ENCODE data around the gene CORIN. TPM values are rescaled to one million over a fixed set of nuclear protein-coding genes. Genes with fewer than 3 reads are reported as not detected.

Gene CORIN
- total RNA-seq, 1 experiment from 2014 or later: 0.07 TPM

DNA sequence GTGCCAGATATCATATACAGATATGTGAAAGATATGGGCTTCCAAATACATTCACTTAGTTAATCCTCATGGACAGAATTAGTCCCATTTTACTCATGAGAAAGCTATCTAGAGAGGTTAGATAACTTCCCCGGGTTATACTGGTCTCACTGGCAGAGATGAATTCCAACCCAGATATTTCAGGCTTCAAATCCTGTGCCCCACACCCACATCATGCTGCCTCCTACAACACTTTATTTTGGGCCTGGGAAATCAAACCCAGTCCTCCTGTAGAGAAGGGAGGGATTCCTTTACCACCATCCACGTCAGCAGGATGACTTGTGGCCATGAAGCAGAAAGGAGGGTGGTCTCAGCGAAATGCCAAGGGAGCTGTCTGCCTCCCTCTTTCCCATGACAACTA, 239.0 kb downstream of the CORIN start:
- CTCF ChIA-PET: no interaction called here
- no peak overlapping the region for H3K27ac Mint-ChIP-seq (ENCODE audit: unreplicated experiment)
- intact Hi-C loops (cut with micrococcal nuclease; ENCODE audit: unreplicated experiment): no loop called here
- BruUV-seq (replicated peaks): no TSS peak
- TF ChIP-seq, protein P1, sequence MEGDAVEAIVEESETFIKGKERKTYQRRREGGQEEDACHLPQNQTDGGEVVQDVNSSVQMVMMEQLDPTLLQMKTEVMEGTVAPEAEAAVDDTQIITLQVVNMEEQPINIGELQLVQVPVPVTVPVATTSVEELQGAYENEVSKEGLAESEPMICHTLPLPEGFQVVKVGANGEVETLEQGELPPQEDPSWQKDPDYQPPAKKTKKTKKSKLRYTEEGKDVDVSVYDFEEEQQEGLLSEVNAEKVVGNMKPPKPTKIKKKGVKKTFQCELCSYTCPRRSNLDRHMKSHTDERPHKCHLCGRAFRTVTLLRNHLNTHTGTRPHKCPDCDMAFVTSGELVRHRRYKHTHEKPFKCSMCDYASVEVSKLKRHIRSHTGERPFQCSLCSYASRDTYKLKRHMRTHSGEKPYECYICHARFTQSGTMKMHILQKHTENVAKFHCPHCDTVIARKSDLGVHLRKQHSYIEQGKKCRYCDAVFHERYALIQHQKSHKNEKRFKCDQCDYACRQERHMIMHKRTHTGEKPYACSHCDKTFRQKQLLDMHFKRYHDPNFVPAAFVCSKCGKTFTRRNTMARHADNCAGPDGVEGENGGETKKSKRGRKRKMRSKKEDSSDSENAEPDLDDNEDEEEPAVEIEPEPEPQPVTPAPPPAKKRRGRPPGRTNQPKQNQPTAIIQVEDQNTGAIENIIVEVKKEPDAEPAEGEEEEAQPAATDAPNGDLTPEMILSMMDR (IDR thresholded peaks at IDR 0.05; ENCODE audit: unreplicated experiment): no peak
- DNase-seq: no peak
- no peak overlapping the region for H3K4me3 Mint-ChIP-seq (ENCODE audit: low read depth, unreplicated experiment)
- H3K4me1 Mint-ChIP-seq (ENCODE audit: low read depth, unreplicated experiment): no peaks in the 10 kb centered on the region
- H3K9me3 Mint-ChIP-seq (ENCODE audit: low read depth, unreplicated experiment): no peaks in the 10 kb centered on the region
- H3K27me3 Mint-ChIP-seq (ENCODE audit: unreplicated experiment): no peaks in the 10 kb centered on the region
- H3K36me3 Mint-ChIP-seq (ENCODE audit: insufficient read depth, unreplicated experiment): no peaks in the 10 kb centered on the region

DNA sequence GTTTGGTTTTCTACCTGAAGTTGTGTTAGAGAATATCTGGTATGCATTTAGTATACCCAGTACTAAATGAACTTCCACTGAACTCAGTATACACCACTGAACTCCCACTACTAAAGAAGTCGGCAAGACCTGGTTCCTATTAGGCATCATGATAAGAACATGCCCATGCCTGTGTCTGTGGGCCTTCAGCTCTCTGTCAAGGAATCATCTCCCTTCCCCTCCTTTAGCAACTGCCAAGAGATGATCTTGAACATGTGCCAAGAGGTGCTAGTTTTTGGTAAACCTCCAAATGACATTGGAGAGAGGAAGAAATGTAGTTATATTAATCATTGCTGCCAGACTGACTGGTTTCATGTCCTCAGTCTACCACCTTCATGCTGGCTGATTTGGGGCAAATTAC, 239.5 kb downstream of the CORIN start:
- DNase-seq: no peak
- intact Hi-C loops (cut with micrococcal nuclease; ENCODE audit: unreplicated experiment): no loop called here
- no peak overlapping the region for H3K27ac Mint-ChIP-seq (ENCODE audit: unreplicated experiment)

DNA sequence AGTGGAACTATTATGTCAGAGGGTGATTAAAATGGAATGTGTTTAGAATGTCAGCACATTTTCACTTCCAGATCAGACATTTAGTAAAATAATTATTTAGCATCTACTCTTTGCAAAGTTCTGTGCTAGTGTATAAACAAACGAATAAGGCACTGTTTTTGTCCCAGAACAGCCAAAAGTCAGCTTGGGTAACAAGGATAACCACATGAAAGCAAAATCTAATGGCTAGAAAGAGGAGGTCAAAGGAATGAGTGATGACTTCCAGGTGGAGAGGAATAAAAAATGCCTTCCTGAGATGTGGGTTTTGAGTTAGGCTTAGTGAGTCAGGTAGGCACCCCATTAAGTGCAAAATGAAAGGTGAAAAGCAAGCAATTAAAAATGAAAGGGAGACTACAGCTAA, 240.2 kb downstream of the CORIN start:
- CTCF ChIA-PET: interaction anchor here (0.6 kb wide), 1 partner anchor 778 kb away, joined by 7 read pairs; no protein-coding TSS in a partner anchor
- no peaks in the 10 kb centered on the region for H3K4me1 Mint-ChIP-seq (ENCODE audit: low read depth, unreplicated experiment)
- H3K9me3 Mint-ChIP-seq (ENCODE audit: low read depth, unreplicated experiment): no peaks in the 10 kb centered on the region
- no TSS peak for BruUV-seq (replicated peaks)
- intact Hi-C loops (cut with micrococcal nuclease; ENCODE audit: unreplicated experiment): no loop called here
- TF ChIP-seq, protein P1 (IDR thresholded peaks at IDR 0.05; ENCODE audit: unreplicated experiment): no peak
- no peaks in the 10 kb centered on the region for H3K27me3 Mint-ChIP-seq (ENCODE audit: unreplicated experiment)
- H3K36me3 Mint-ChIP-seq (ENCODE audit: insufficient read depth, unreplicated experiment): no peaks in the 10 kb centered on the region
- H3K4me3 Mint-ChIP-seq (ENCODE audit: low read depth, unreplicated experiment): no peak overlapping the region
- DNase-seq: no peak
- H3K27ac Mint-ChIP-seq (ENCODE audit: unreplicated experiment): no peak overlapping the region

More for the DNA sequence above, 239.5 kb downstream of the CORIN start:
- no peaks in the 10 kb centered on the region for H3K4me1 Mint-ChIP-seq (ENCODE audit: low read depth, unreplicated experiment)
- no peaks in the 10 kb centered on the region for H3K9me3 Mint-ChIP-seq (ENCODE audit: low read depth, unreplicated experiment)
- H3K4me3 Mint-ChIP-seq (ENCODE audit: low read depth, unreplicated experiment): no peak overlapping the region
- BruUV-seq (replicated peaks): no TSS peak
- H3K36me3 Mint-ChIP-seq (ENCODE audit: insufficient read depth, unreplicated experiment): no peaks in the 10 kb centered on the region
- no peaks in the 10 kb centered on the region for H3K27me3 Mint-ChIP-seq (ENCODE audit: unreplicated experiment)
- TF ChIP-seq, protein P1 (IDR thresholded peaks at IDR 0.05; ENCODE audit: unreplicated experiment): no peak
- CTCF ChIA-PET: no interaction called here

DNA sequence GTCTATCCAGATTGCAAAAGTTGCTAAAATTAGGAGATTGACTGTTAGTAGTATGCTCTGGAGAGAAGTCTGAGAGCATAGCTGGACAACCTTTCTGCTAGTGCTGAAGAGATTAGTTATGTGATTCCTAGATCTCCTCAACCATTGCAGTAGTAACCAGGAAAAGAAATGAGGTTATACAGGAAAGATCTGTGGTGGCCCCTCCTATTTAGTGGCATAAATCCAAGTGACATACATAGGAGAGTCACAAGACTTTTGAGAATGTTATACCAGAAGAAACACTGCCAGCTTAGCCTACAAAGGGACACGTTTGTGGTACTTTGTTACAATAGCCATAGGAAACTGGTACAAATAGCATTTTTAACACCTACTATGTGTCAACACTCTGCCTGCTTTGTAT, 247.5 kb downstream of the CORIN start:
- H3K9me3 Mint-ChIP-seq (ENCODE audit: low read depth, unreplicated experiment): peaks cover 3% of the 10 kb centered on the region
- intact Hi-C loops (cut with micrococcal nuclease; ENCODE audit: unreplicated experiment): no loop called here
- H3K4me3 Mint-ChIP-seq (ENCODE audit: low read depth, unreplicated experiment): no peak overlapping the region
- no peaks in the 10 kb centered on the region for H3K4me1 Mint-ChIP-seq (ENCODE audit: low read depth, unreplicated experiment)
- TF ChIP-seq, protein P1 (IDR thresholded peaks at IDR 0.05; ENCODE audit: unreplicated experiment): no peak
- no peaks in the 10 kb centered on the region for H3K27me3 Mint-ChIP-seq (ENCODE audit: unreplicated experiment)
- no peak overlapping the region for H3K27ac Mint-ChIP-seq (ENCODE audit: unreplicated experiment)
- DNase-seq: no peak
- CTCF ChIA-PET: no interaction called here
- BruUV-seq (replicated peaks): no TSS peak
- no peaks in the 10 kb centered on the region for H3K36me3 Mint-ChIP-seq (ENCODE audit: insufficient read depth, unreplicated experiment)
